Left lung (tissue), 10 donors: Measurements from ENCODE around the gene KRT33B. TPM values are rescaled to one million over a fixed set of nuclear protein-coding genes. Genes with fewer than 3 reads are reported as not detected.

Experiments used
- ATAC-seq: fragments of 200-7000 bp; cut with Tn5 transposase; one replicate; pipeline ENCODE4 v1.9.1; 2020; ENCODE audit warnings: moderate library complexity
- DNase-seq, 4 donors: peaks; one replicate each; pipeline ENCODE4 v3.0.0-alpha.2; 2013 to 2020
- H3K27ac ChIP-seq, 2 donors: fragments of 200-600 bp; sonication (generic) in 1 of 2; one replicate each; pipeline versions ENCODE4 v1.5.0 to v1.8.0; 2020 to 2021
- H3K27me3 ChIP-seq, 2 donors: fragments of 200-600 bp; sonication (generic) in 1 of 2; one replicate each; pipeline versions ENCODE4 v1.5.0 to v1.8.0; 2020 to 2021
- H3K36me3 ChIP-seq, 2 donors: fragments of 200-600 bp; sonication (generic) in 1 of 2; one replicate each; pipeline versions ENCODE4 v1.5.0 to v1.8.0; 2020 to 2021
- H3K4me1 ChIP-seq, 2 donors: fragments of 200-600 bp; one replicate each; pipeline ENCODE4 v1.8.0; 2021
- H3K4me3 ChIP-seq, 2 donors: fragments of 200-600 bp; sonication (generic) in 1 of 2; one replicate each; pipeline versions ENCODE4 v1.5.0 to v1.8.0; 2020 to 2021; ENCODE audit warnings: mild to moderate bottlenecking in 1 of 2
- H3K9me3 ChIP-seq, 2 donors: fragments of 200-600 bp; sonication (generic) in 1 of 2; one replicate each; pipeline versions ENCODE4 v1.5.0 to v1.8.0; 2020 to 2021
- intact Hi-C, 2 donors: fragments of 100-400 bp; cut with DNase I; formaldehyde crosslinking; loops; one replicate each; pipeline versions ENCODE4 v1.11.2 to v1.14.2; 2022
- polyA plus RNA-seq, 6 donors: library from polyadenylated mRNA; unstranded; fragments of 120-200 nt; gene quantifications; one replicate each; pipeline ENCODE4 v1.2.1, GENCODE V29; 2013; ENCODE audit not compliant: insufficient read length in 6 of 6
- total RNA-seq, 2 donors: library from RNA; stranded (reverse); fragmentation: NEBNext Ultra II Directional; extraction: Animal tissue kit (Norgen Biotek cat#: 25700); gene quantifications; one replicate each; pipeline ENCODE4 v1.2.1, GENCODE V29; 2021
- TF ChIP-seq, protein P1 (sequence below), 2 donors: fragments of 200-600 bp; sonication (generic) in 1 of 2; IDR thresholded peaks; one replicate each; pipeline versions ENCODE4 v1.5.0 to v1.8.0; 2021; ENCODE audit warnings: antibody characterized with exemption in 2 of 2
- donor health status: DM: no; HTN: yes; CAD: no.
- donor health status: DM: no; HTN: no; CAD: no.

The KRT33B gene
- total and polyA plus RNA-seq, 8 donors, result not detected

DNA sequence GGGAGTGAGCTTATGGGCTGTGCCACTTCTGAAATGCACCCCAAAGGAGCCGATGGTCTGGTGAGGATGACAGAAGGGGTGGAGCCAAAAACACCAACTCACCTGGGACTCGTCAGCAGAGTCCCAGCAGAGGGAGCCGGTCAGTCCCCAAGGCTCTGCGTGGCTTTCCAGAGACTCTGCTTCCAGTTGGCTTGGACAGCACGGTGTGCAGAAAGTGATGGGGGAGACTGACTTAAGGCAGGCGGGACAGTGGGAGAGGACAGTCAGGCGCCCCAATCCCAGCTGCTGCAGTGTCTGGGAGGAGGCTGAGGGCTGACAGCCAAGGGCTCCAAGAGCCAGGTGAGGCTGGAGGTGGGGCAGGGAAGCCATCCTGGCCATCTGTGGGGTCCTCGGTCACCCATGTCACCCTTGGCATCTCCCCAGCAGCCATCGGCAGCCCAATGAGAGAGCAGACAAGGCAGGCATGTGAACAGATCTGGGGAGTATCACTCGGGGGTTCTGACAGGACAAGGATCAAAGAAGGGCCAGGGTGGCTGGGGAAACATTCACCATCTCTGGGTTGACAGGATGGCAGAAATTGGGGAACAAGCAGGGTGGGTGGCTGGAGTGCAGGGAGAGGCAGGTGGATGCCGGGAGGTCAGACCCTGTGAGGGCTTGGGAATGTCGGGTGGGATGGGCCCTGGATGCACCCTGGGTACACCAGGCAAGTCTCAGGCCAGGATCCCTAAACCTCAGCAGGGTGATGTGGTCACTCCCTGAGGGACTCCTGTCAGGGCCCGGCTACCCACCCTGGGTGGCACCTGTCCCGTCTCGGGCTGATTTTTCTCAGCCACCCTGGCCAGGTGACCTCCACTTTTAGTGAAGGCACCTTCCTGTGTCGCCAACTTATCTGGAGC, 45.2 kb downstream of the KRT33B start:
- Histone ChIP-seq H3K4me1 (no peaks in the 10 kb centered on the region), H3K27ac (no peak overlapping the region), H3K36me3 (no peaks in the 10 kb centered on the region), H3K4me3 (no peak overlapping the region), H3K27me3 (no peaks in the 10 kb centered on the region), H3K9me3 (peaks cover 0 to 10% of the 10 kb centered on the region in 2 donors)
- DNase-seq (peak in 1 of 4 donors; percentile 21), ATAC-seq (peak; percentile 72)
- intact Hi-C loops, result no loop called here
- TF ChIP-seq, protein P1, sequence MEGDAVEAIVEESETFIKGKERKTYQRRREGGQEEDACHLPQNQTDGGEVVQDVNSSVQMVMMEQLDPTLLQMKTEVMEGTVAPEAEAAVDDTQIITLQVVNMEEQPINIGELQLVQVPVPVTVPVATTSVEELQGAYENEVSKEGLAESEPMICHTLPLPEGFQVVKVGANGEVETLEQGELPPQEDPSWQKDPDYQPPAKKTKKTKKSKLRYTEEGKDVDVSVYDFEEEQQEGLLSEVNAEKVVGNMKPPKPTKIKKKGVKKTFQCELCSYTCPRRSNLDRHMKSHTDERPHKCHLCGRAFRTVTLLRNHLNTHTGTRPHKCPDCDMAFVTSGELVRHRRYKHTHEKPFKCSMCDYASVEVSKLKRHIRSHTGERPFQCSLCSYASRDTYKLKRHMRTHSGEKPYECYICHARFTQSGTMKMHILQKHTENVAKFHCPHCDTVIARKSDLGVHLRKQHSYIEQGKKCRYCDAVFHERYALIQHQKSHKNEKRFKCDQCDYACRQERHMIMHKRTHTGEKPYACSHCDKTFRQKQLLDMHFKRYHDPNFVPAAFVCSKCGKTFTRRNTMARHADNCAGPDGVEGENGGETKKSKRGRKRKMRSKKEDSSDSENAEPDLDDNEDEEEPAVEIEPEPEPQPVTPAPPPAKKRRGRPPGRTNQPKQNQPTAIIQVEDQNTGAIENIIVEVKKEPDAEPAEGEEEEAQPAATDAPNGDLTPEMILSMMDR (IDR thresholded peaks at IDR 0.05), result no peak

DNA sequence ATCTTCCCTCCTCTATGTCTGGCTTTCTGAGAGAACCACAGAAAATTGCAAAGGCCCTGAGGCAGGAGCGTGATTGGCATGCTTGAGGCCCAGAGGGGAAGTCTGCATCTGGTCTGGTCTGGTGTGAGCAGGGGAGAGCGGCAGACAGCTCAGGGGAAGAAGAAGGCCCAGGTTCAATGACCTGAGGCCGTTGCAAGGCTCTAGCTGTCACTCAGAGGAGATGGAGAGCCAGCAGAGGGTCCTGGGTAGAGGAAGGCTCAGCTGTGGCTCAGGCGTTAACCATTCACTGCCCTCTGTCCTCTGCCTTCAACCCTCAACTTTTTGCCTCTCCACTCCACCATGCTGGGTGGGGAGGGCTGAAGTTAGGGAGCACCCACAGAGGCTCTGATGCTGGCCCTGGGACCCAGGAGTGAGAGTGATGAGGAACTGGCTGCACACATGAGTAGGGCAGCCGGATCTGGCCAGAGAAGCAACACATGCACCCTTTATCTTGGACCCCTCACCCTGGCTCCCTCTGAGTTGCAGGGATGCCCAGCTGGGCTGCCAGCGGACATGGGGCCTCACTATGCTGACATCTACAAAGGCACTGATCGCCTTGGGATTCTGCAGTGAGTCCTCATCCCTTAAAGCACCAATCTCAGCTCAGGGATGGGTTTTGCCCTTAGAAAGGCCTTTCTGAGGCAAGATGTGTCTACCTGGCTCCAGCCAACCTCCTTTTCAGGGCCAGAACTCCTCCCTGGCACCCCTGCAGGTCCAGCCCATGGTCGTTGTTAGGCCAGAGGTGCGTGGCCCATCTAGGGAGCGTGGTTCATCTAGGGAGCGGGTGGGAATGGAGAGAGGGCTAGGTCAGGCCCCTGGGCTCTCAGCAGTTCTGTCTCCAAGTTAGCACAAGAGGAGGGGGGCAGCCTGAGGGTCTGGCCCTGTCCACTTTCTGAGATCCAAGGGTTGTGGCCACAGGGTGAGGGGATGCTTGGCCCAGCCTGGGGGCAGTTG, 46.4 kb downstream of the KRT33B start:
- intact Hi-C loops, result no loop called here
- H3K27me3 ChIP-seq, result no peaks in the 10 kb centered on the region
- ATAC-seq (no peak), DNase-seq (no peak)
- TF ChIP-seq, protein P1 (IDR thresholded peaks at IDR 0.05), result no peak
- no peak overlapping the region for H3K4me3 ChIP-seq
- peaks cover 0 to 13% of the 10 kb centered on the region in 2 donors for H3K9me3 ChIP-seq
- H3K27ac ChIP-seq, result no peak overlapping the region
- no peaks in the 10 kb centered on the region for H3K36me3 ChIP-seq
- H3K4me1 ChIP-seq, result no peaks in the 10 kb centered on the region

DNA sequence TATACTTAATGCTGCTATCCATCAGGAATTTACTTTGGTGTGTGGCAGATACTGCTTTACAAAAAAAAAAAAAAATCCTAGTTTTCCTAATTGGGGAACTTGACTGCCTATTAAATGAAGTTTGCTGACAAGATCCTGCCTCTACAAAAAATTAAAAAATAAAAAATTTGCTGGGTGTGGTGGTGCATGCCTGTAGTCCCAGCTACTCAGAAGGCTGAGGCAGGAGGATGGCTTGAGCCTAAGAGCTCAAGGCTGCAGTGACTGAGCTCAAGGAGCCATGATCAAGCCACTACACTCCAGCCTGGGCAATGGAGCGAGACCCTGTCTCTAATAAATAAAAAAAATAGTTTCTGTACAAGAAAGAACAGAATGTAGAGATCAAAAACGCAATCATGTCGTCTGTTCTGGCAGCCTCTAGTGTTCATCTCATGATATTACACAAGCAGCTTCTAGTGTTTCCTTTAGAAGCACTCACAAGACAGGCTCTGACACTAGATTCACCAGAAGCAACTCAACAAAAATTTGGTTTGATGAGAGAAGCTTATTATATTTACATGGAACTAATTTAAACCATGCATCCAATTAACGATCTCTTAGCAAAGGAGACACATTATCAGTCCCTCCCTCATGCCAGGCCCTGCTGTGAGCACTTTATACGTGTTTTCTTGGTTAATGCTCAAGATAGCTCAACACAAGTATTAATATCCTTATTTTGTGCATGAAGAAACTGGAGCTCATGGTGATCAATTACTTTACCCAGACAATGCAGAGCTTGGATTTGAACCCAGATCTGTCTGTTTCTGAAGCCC, 47.3 kb downstream of the KRT33B start:
- no peak overlapping the region for H3K27ac ChIP-seq
- peaks cover 0 to 13% of the 10 kb centered on the region in 2 donors for H3K9me3 ChIP-seq
- no peaks in the 10 kb centered on the region for H3K4me1 ChIP-seq
- ATAC-seq (peak; percentile 87), DNase-seq (peak in 2 of 4 donors; percentile 17 to 30)
- TF ChIP-seq, protein P1 (IDR thresholded peaks at IDR 0.05), result peak; percentile 54 to 85
- H3K4me3 ChIP-seq, result no peak overlapping the region
- H3K36me3 ChIP-seq, result no peaks in the 10 kb centered on the region
- intact Hi-C loops, result no loop called here
- H3K27me3 ChIP-seq, result no peaks in the 10 kb centered on the region

DNA sequence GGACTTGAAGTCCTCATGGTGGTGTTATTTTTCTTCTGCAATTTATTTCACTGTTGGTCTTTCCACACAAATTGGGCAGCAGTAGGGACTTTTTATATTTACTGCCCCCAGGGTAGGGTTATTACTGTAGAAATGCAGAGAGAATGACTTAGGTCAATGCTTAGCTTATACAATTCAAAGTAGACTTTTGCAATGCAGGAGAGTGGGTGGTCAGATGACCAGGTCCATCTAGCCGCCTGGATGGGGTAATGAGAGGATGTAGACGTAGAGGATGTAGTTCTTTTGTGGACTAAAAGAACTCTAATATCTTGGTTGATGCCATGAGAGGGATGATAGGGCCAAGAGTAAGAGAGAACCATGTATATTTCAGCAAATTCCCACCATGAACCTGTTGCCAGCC, 51.4 kb downstream of the KRT33B start:
- H3K4me3 ChIP-seq, result no peak overlapping the region
- ATAC-seq (no peak), DNase-seq (no peak)
- TF ChIP-seq, protein P1 (IDR thresholded peaks at IDR 0.05), result no peak
- intact Hi-C loops, result no loop called here
- no peaks in the 10 kb centered on the region for H3K4me1 ChIP-seq
- no peaks in the 10 kb centered on the region for H3K36me3 ChIP-seq
- no peaks in the 10 kb centered on the region for H3K27me3 ChIP-seq
- H3K27ac ChIP-seq, result no peak overlapping the region
- H3K9me3 ChIP-seq, result peaks cover 0 to 13% of the 10 kb centered on the region in 2 donors
